Astrocyte (in vitro differentiated cells and primary cell): Measurements from ENCODE around the gene UACA.

Experiments
- CTCF ChIP-seq: IDR thresholded peaks from 2 replicates; pipeline ENCODE4 v1.5.1; 2011; ENCODE audit warnings: low read depth, mild to moderate bottlenecking, inconsistent platforms, low read length, moderate library complexity; ENCODE audit not compliant: insufficient read depth
- EZH2 ChIP-seq: IDR thresholded peaks from 2 replicates; pipeline ENCODE4 v1.6.1; 2012; ENCODE audit warnings: mild to moderate bottlenecking, low read length, inconsistent platforms; ENCODE audit not compliant: insufficient read depth

DNA sequence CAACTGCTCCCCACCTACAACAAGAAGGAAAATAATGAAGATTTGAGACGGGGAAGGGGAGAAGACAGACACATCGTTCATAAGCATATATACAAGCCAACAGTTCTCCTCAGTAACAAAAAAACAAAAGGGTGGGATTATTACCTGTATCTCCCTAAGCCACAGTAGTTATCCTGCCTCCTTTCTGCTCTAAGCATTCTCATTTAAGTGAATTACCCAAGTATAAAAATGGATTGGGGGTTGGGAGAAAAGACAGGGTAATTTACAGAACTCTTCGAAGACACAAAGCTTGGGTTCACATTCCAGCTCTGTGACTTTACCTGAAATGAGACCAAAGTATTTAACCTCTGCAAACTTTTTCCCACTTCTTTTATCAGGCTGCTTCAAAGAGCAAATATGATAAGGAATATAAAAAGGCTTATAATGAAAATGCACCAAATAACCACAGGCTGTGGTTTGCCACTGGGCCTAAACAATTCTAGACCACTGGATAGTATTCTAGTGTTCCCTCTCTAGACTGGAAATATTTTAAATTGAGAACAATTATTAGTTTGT, 64.4 kb downstream of the UACA start:
- TF ChIP-seq CTCF (no peak), EZH2 (no peak)
